ENCODE results near the gene NBDY.
"Not testable (repeated sequence)": the region's sequence is repeated elsewhere in the genome, so short reads cannot be mapped to it uniquely, and the experiment has no call there.

NBDY gene

GRCh38 chrX:56763556-56764152, 34.6 kb downstream of the NBDY start:
- peaks cover 60% of the 10 kb centered on the region for H3K4me1 ChIP-seq
- no peak for TF ChIP-seq Cebpa-rat (IDR thresholded peaks at IDR 0.05)
- peak overlapping the region; percentile 86 for H3K9ac ChIP-seq
- H3K4me2 ChIP-seq = peak overlapping the region; percentile 90
- H4K20me1 ChIP-seq = peaks cover 39% of the 10 kb centered on the region
- no peaks in the 10 kb centered on the region for H3K9me3 ChIP-seq
- peak overlapping the region; percentile 76 for H3K4me3 ChIP-seq
- peaks cover 24% of the 10 kb centered on the region for H3K27me3 ChIP-seq
- H3K27ac ChIP-seq = peak overlapping the region; percentile 95
- H3K36me3 ChIP-seq = peaks cover 11% of the 10 kb centered on the region

GRCh38 chrX:56764153-56764974, 35.3 kb downstream of the NBDY start:
- peak overlapping the region; percentile 95 for H3K27ac ChIP-seq
- H3K9me3 ChIP-seq = no peaks in the 10 kb centered on the region
- peaks cover 32% of the 10 kb centered on the region for H4K20me1 ChIP-seq
- peaks cover 60% of the 10 kb centered on the region for H3K4me1 ChIP-seq
- H3K4me2 ChIP-seq = peak overlapping the region; percentile 90
- H3K27me3 ChIP-seq = peaks cover 18% of the 10 kb centered on the region
- H3K36me3 ChIP-seq = peaks cover 11% of the 10 kb centered on the region
- peak overlapping the region; percentile 76 for H3K4me3 ChIP-seq
- no peak for TF ChIP-seq Cebpa-rat (IDR thresholded peaks at IDR 0.05)
- H3K9ac ChIP-seq = peak overlapping the region; percentile 86

- H3K27ac ChIP-seq = peak overlapping the region; percentile 95
- H4K20me1 ChIP-seq = peaks cover 24% of the 10 kb centered on the region; the same call in 1 of the 2 replicates
- peak overlapping the region; percentile 76 for H3K4me3 ChIP-seq
- H3K4me2 ChIP-seq = peak overlapping the region; percentile 90
- H3K36me3 ChIP-seq = peaks cover 11% of the 10 kb centered on the region
- peaks cover 60% of the 10 kb centered on the region for H3K4me1 ChIP-seq
- H3K9me3 ChIP-seq = no peaks in the 10 kb centered on the region
- H3K9ac ChIP-seq = peak overlapping the region; percentile 86
- peaks cover 10% of the 10 kb centered on the region for H3K27me3 ChIP-seq
- TF ChIP-seq Cebpa-rat (IDR thresholded peaks at IDR 0.05) = no peak
Observed at GRCh38 chrX:56764975-56765791, 36.1 kb downstream of the NBDY start.

- peak overlapping the region; percentile 95 for H3K27ac ChIP-seq
- H3K36me3 ChIP-seq = peaks cover 11% of the 10 kb centered on the region
- peak overlapping the region; percentile 86; the same call in 1 of the 2 replicates for H3K9ac ChIP-seq
- H3K27me3 ChIP-seq = peaks cover 5% of the 10 kb centered on the region
- H3K4me1 ChIP-seq = peaks cover 60% of the 10 kb centered on the region
- H4K20me1 ChIP-seq = peaks cover 17% of the 10 kb centered on the region; the same call in 1 of the 2 replicates
- TF ChIP-seq Cebpa-rat (IDR thresholded peaks at IDR 0.05) = no peak
- H3K4me2 ChIP-seq = peak overlapping the region; percentile 90
- no peaks in the 10 kb centered on the region for H3K9me3 ChIP-seq
- H3K4me3 ChIP-seq = peak overlapping the region; percentile 76
Observed at GRCh38 chrX:56765811-56766553, 36.9 kb downstream of the NBDY start.

DNA sequence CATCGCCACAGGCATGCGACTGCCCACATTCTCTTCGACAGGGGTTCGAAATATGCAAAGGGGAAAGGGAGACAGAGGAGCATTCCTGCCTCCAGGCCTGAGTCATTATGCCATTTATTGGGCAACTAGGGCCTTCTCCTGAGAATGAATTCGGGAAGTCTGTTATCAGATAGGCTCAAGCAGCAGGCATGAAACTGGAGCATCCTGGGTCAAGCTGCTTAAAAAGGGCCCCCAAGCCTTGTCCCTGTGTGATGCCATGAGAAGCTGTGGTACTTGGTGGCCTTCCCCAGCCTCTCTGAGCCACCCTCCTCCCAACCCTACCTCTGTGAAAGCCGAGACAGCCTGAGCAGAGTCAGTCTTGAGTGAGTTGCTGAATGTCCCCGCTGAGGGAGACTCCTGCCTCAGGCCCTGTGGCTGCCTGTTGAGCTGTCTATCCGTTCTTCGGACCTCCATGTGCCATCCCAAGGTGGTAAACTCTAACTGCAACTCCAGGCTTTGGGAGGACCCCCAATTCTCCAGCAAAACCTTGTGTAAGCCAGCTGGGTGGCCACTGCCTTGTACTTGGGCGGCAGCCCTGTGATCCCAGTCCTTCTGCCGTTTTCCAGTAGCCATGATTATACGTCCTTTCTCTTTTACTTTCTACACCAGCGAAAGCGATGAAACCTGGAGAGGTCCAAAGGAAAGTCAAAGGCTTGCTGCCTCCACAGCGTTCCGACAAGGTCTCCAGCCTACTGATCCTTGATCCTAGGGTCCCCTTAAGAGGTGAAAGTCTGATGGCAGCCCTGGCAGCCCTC, 37.7 kb downstream of the NBDY start:
- Histone ChIP-seq H3K4me1 (peaks cover 53% of the 10 kb centered on the region), H4K20me1 (peaks cover 9% of the 10 kb centered on the region; the same call in 1 of the 2 replicates), H3K27me3 (no peaks in the 10 kb centered on the region), H3K27ac (peak overlapping the region; percentile 95), H3K36me3 (peaks cover 11% of the 10 kb centered on the region), H3K9me3 (no peaks in the 10 kb centered on the region), H3K4me2 (peak overlapping the region; percentile 90), H3K4me3 (peak overlapping the region; percentile 69), H3K9ac (peak overlapping the region; percentile 76)
- TF ChIP-seq Cebpa-rat (IDR thresholded peaks at IDR 0.05) = no peak

- Histone ChIP-seq H3K4me2 (peak overlapping the region; percentile 90), H3K9ac (peak overlapping the region; percentile 76), H3K4me1 (peaks cover 45% of the 10 kb centered on the region), H3K36me3 (peaks cover 11% of the 10 kb centered on the region), H3K4me3 (peak overlapping the region; percentile 69), H3K27ac (peak overlapping the region; percentile 95)
- H3K9me3 ChIP-seq, H4K20me1 ChIP-seq, H3K27me3 ChIP-seq: not testable (repeated sequence)
Observed at GRCh38 chrX:56767348-56768119, 38.5 kb downstream of the NBDY start.

- Histone ChIP-seq H3K4me1 (peaks cover 38% of the 10 kb centered on the region), H3K36me3 (peaks cover 11% of the 10 kb centered on the region)
- not testable (repeated sequence) for H3K27me3 ChIP-seq, H3K4me3 ChIP-seq, H3K27ac ChIP-seq, H3K9me3 ChIP-seq, H3K9ac ChIP-seq, H4K20me1 ChIP-seq, H3K4me2 ChIP-seq
Observed at GRCh38 chrX:56768120-56768660, 39.1 kb downstream of the NBDY start.

DNA sequence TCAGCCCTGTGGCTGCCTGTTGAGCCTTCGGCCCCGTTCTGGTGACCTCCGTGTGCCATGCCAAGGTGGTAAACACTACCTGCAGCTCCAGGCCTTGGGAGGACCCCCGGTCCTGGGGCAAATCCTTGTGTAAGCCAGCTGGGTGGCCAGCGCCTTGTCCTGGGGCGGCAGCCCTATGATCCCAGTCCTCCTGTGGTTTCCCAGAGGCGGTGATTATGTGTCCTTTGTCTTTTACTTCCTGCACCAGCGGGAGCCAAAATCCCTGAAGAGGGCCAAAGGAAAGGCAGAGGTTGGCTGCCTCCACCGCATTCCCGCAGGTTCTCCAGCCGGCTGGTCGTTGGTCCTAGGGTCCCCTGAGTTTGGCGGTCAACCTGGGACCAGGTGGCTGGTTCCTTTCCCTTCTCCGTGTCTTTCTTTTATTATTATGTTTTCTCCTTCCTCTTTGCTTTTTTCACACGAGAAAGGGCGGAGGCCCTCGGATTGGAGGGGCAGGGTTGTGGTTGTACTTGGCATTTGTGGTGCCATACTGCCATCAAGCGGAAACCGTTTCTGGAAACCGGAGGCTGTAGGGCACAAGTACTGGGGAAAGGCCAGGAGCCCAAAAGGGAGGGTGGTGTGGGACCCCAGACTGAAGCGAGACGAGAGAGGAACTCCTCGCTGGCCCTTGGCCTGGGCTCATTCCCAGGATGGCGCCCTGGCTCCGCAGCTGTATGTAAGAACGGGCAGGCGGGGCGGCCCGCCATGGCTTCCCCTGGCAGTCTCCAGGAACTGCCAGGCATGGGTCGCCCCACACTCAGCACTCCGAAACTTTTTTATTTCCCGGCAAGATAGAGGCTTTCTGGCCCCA, 43.9 kb downstream of the NBDY start:
- H3K36me3 ChIP-seq, H3K4me2 ChIP-seq, H3K4me1 ChIP-seq, H3K9me3 ChIP-seq, H4K20me1 ChIP-seq, H3K9ac ChIP-seq, H3K27ac ChIP-seq, H3K27me3 ChIP-seq, H3K4me3 ChIP-seq: not testable (repeated sequence)

GRCh38 chrX:56773522-56774060, 44.5 kb downstream of the NBDY start:
- H3K27me3 ChIP-seq, H3K36me3 ChIP-seq, H3K9me3 ChIP-seq, H3K4me3 ChIP-seq, H3K4me1 ChIP-seq, H3K9ac ChIP-seq, H4K20me1 ChIP-seq, H3K4me2 ChIP-seq, H3K27ac ChIP-seq: not testable (repeated sequence)

GRCh38 chrX:56778099-56778923, 49.3 kb downstream of the NBDY start:
- not testable (repeated sequence) for H3K4me2 ChIP-seq, H3K9ac ChIP-seq, H3K27me3 ChIP-seq, H3K9me3 ChIP-seq, H3K36me3 ChIP-seq, H3K4me3 ChIP-seq, H3K27ac ChIP-seq, H4K20me1 ChIP-seq
- peaks cover 21% of the 10 kb centered on the region for H3K4me1 ChIP-seq

Measured in BLaER1 (cell line).